Measurements from ENCODE around the gene CIP2A.

CIP2A gene

GRCh38 chr3:108509871-108510270 lies 79.4 kb downstream of the CIP2A start:
- no peak for DNase-seq

GRCh38 chr3:108509263-108509662 lies 80.0 kb downstream of the CIP2A start:
- no peak for DNase-seq

DNA sequence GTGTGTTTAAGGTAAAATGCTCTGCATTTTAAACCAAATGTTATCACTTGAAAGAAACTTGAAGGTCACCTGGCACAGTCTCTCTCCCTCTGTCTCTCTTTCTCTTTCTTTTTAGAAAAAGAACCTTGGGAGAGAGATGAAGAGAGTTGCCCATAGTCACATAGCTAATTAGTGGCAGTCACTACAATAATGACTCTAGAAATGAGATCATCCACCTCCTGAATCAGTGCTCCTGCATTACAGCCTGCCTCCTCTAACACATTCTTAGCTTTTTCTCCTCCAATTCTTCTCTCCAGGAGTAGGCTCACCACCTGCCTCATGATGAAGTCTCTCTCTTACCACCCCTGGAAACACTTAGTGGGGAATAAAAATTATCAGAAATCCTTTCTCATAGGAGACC lies 81.3 kb downstream of the CIP2A start:
- DNase-seq, result no peak

- DNase-seq, result peak; percentile 12 to 13
These were observed 83.4 kb downstream of the CIP2A start for GRCh38 chr3:108505811-108506210.

DNA sequence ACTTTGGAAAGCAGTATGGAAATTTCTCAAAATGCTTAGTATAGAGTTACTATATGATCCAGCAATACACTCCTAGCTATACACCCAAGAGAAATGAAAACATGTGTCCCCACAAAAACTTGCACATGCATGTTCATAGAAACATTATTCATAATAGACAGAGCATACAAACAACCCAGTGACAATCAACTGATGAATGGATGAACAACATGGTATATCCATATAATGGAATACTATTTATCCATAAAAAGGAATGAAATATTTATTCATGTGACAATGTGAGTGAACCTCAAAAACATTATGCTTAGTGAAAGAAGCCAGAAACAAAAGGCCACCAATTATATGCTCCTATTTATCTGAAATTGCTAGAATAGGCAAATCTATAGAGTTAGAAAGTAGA lies 85.5 kb downstream of the CIP2A start:
- DNase-seq, result no peak

GRCh38 chr3:108501535-108501934 lies 87.7 kb downstream of the CIP2A start:
- DNase-seq, result no peak

- DNase-seq, result no peak
These were observed 88.5 kb downstream of the CIP2A start for GRCh38 chr3:108500728-108501127.

All from AML-193 (cell line).